T-helper 9 cell (primary cell): ENCODE data around the gene KRTAP2-4.
"Not testable (repeated sequence)": the region's sequence is repeated elsewhere in the genome, so short reads cannot be mapped to it uniquely, and the experiment has no call there.

Experiments
- DNase-seq: peaks from one replicate; pipeline ENCODE4 v3.0.0-alpha.2; 2020

The KRTAP2-4 gene

DNA sequence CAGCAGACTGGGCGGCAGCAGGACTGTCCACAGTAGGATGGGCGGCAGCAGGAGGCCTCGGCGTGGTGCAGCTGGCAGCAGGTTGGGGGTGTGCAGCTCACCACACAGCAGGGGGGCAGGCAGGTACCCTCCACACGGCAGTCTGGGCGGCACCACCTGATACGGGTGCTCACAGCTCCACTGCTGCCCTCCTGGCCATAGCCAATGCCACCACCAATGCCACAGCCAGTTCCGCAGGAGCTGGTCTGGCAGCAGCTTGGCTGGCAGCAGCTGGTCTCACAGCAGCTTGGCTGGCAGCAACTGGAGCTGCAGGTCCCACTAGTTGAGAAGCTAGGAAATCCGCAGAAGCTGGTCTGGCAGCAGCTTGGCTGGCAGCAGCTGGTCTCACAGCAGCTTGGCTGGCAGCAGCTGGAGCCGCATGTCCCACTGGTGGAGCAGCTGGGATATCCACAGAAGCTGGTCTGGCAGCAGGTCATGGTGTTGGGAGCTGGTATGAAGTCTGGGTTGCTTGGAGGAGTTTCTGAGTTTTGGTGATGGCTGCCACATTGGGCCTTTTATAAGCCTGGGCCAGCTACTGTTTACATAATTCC, 31.2 kb downstream of the KRTAP2-4 start, which contains the start of gene KRTAP1-3:
KRTAP1-3 (minus strand) TSS at position 529 of the 590 bp plus-strand sequence; CDS start at position 476, 53 bp downstream.
- not testable (repeated sequence) for DNase-seq

DNA sequence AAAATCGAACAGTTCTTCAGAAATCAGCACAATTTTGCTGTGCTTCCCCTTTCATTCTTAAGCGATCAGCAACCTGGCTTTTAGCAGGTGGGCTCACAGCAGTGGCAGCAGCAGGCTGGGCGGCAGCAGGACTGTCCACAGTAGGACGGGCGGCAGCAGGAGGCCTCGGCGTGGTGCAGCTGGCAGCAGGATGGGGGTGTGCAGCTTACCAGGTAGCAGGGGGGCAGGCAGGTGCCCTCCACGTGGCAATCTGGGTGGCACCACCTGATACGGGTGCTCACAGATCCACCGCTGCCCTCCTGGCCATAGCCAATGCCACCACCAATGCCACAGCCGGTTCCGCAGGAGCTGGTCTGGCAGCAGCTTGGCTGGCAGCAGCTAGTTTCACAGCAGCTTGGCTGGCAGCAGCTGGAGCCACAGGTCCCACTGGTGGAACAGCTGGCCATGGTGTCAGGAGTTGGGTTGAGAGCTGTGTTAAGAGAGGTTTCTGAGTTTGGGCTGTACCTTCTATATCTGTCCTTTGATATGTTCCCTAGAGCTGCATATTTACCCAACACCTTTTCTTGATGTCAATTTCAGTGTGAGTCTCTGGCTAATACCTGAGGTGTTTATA, 35.9 kb downstream of the KRTAP2-4 start, which contains the start of gene KRTAP1-4:
KRTAP1-4 (minus strand) TSS at position 563 of the 613 bp plus-strand sequence; CDS start at position 446, 117 bp downstream.
- no peak for DNase-seq

DNA sequence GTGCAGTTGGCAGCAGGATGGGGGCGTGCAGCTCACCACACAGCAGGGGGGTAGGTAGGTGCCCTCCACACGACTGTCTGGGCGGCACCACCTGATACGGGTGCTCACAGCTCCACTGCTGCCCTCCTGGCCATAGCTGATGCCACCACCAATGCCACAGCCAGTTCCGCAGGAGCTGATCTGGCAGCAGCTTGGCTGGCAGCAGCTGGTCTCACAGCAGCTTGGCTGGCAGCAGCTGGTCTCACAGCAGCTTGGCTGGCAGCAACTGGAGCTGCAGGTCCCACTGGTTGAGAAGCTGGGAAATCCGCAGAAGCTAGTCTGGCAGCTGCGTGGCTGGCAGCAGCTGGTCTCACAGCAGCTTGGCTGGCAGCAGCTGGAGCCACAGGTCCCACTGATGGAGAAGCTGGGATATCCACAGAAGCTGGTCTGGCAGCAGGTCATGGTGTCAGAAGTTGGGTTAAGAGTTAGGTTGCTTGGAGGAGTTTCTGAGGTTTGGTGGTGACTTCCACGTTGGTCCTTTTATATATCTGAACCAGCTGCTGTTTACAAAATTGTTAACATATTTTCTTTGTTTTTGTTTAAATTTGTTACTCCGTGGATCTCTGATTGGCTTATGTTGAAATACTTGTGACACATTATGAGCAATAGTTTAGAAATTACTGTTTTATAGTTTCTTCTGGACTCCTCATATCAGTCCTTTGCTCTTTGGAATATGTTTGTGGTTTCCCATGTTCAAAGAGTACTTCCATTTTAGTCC, 38.8 kb downstream of the KRTAP2-4 start, which contains the start of gene KRTAP1-5:
KRTAP1-5 (minus strand) TSS at position 494 of the 757 bp plus-strand sequence; CDS start at position 441, 53 bp downstream.
- DNase-seq = no peak

DNA sequence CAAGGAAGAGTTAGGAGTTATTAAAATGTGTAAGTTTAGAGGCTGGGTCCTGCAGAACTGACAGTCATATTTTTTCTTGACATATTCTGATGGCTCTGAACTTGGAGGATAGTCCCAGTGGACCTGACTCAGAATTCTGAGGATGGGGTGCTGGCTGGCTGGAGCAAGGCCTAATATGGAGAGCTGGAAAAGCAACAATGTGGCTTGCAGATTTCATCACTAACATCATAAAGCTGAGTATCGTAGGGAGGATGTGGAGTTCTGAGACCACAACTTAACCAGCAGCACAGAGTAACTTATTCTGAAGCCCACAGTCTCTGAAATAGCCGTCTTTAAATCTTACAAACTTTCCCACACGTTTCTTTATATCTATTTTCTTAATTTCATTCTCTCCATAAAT, 41.0 kb downstream of the KRTAP2-4 start:
- DNase-seq = no peak

DNA sequence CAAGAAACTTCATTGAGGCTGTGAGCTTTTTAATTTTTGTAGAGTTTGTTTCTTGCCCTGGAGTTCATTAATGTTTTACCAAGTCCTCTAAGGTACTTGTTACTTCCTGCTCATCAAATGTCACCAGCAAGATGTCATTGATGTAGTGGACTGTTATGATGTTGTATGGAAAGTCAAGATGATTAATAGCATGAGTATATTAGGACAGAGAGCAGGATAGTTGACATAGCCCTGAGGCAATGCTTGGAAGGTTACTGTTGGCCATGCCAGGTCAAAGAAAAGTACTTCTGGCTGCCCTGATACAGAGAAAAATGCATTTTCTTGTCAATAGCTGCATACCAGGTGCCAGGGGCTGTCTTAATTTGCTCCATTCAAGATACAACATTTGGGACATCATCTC, 45.3 kb downstream of the KRTAP2-4 start:
- DNase-seq = no peak

DNA sequence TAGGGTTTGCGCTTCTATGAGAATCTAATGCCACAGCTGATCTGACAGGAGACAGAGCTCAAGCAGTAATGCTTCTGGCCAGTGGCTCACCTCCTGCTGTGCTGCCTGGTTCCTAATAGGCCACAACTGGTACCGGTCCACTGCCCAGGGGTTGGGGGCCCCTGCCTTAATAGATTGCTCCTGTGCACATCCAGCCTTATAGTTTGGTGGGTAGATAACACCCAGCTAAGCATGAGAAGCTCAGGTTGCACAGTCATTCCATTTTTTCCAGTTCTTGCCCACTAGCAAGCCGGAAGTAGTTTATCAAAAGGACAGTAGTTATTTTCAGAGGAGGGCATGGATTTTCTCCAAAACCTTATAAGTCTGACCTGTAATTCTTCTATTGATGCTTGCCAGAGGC, 46.3 kb downstream of the KRTAP2-4 start:
- DNase-seq = no peak

DNA sequence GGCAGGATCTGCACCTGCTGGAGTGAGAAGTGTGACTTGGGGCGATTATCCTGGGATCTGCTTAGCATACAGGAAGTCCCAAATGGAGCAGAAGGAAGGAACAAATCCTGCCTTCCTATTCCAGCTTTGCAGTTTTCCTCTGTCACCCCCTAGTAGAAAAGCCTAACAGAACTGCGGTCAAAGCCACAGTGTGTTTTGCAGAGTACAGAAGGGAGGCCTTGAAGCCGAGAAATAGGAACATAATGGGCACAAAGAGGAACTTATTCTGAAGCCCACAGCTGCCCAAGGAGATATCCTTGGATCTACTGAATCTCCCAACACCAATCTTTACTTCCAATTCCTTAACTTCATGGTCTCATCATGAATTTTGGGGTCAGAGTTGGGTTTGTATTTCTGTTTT, 47.1 kb downstream of the KRTAP2-4 start:
- DNase-seq = no peak

DNA sequence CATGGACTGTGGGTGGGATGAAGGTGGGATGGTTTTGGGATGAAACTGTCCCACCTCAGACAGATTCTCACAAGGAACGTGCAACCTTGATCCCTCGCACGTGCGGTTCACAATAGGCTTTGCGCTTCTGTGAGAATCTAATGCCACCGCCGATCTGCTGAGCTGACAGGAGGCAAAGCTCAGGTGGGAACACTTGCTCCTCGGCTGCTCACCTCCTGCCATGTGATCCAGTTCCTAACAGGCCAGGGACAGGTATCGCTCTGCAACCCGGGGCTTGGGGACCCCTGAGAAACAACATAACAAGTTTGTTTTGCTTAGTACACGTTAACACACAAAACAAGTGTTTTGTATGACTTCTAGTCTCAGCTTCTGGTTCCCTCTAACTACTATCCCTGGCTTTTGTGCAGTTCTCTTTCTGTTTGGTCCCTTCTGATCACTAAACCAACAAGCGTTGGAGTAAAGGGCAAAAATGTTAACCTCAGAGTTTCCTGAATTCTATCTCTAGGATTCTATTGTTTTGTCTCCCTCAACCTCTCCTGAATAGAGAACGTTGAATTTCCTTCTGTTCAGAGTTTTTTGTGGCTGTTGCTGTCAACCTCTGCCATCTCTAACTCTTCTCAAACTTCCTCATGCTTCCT, 49.0 kb downstream of the KRTAP2-4 start:
- DNase-seq = no peak

DNA sequence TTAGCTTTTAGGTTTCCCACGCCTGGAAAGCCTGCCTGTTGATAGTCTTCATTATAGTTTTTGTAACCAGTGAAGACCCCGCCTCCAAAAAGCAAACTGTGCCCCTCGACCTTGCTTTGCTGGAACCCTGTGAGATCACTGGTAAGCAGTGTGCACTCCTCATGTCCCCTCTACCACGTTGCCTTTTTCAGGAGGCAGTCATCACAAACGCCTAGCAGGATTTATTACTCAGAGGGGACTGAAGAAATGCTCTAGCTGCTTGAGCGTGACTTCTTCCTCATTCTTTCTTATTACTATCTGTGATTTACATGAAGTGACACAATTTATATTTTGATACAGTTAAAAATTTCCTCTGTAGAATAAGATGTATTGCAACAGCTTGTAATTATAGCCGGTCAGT, 50.2 kb downstream of the KRTAP2-4 start:
- DNase-seq = no peak
